HUDEP-2 (cell line): ENCODE data around the gene PSORS1C2.

ENCODE experiments used
- DNase-seq, 76 experiments: peaks; one replicate each; lab custom pipeline; 2025; ENCODE audit not compliant: unreplicated experiment in 76 of 76; lab: John Stamatoyannopoulos, UW

The PSORS1C2 gene

DNA sequence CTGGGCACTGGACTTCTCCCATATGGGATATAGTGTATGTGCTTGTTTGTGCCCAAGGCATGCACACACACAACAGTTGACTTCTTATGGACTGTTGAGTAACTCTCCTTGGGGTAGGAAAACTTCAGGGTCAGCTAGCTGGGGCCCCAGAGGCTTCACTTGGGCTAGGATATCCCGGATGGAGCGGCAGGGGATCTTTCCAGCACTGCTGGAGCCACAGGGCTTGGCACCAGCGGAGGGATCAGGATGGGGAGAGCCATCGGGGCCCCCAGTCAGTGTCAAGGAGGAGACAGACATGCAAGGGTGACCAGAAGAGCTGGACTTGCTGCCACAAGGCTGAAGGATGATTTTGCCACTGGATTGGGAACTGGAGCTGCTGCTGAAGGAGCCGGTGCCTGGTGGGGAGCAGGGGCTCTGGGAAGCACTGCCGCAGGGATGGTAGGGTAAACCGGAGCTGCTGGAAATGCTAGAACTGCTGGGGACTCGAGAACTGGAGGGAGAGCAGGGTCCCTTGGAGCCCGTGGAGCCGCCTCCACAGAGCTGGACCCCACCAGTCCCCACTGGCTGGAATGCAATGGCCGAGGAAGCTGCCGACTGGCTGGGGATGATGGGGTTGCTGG, 22.8 kb downstream of the PSORS1C2 start:
- no peak for DNase-seq

DNA sequence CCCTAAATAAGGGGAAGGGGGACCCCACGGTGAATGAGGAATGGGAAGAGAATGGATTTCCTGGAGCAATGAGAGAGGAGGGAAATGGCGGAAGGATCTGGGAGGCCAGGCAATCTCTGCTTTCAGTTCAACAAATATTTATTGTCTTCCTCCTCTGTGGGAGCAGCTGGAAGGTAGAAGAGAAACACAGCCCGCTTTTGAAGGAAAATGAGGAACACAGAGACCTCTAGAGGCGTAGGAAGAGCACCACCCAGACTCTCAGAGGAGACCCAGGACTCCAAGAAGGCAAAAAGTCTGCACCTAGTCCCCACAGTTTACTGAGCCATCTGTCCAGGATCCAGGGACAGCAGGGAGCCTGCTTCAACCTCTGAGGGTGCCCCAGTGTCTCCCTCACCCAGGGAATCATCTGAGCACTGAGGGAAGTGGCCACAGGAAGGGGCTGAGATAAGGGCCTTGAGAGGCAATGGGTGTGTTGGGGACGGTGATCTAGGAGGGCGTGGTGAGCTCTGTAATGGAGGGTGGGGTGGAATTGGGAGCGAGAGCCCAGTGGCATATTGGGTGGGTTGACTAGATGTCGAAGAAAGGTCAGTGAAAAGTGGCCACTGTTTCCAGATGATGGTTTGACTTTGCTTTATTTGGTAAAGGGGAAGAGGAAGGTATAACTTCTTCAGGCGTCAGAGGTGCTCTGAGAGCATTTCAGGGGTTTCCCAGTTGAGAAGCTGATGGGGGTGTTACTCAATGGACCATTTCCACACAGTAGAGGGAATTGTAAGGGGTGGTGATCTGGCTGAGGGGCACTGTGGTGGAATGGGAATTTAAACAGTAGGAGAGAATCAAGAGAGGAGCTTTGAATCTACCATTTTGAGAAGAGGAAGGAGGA, 23.7 kb downstream of the PSORS1C2 start:
- DNase-seq = peak in 5 of 76 experiments; percentile 6 to 31 (median 27)

GRCh38 chr6:31114541-31114878, 24.4 kb downstream of the PSORS1C2 start, which contains the start of gene PSORS1C1:
TSS of gene PSORS1C1 (plus strand) at chr6:31114800. CDS start at chr6:31129633, 14,833 bp downstream.
- DNase-seq = peak in 3 of 76 experiments; percentile 15 to 27 (median 21)

- DNase-seq = no peak
Observed at GRCh38 chr6:31113861-31114540, 24.9 kb downstream of the PSORS1C2 start.

DNA sequence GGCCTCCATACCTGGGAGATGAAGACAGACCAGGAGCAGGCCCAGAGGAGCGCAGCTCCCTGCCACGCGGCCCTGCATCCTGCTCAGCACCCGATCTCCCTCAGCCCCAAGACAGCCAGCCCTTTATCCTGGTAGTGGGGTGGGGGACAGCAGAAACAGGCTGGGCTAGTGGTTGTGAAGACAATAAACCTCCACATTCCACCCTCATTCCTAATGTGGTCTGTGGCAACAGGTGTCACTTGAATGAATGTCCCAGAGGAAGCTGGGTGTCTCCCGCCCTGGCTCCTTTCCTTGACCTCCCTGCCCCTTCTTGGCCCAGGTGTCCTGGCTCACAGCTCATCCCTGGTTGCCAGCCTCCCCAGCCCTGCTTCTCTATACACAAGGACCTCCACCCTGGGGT, 26.4 kb downstream of the PSORS1C2 start, which contains the start of gene C6orf15:
Gene C6orf15 (minus strand): TSS at position 98 of the 400 bp plus-strand sequence. CDS start 20 bp downstream, at position 78.
- DNase-seq = no peak

GRCh38 chr6:31111712-31112111, 27.2 kb downstream of the PSORS1C2 start:
- DNase-seq = no peak

GRCh38 chr6:31110825-31111582, 27.9 kb downstream of the PSORS1C2 start:
- DNase-seq = no peak

- DNase-seq = no peak
Observed at GRCh38 chr6:31107052-31107451, 31.8 kb downstream of the PSORS1C2 start.

- DNase-seq = no peak
Observed at GRCh38 chr6:31103136-31103535, 35.7 kb downstream of the PSORS1C2 start.

DNA sequence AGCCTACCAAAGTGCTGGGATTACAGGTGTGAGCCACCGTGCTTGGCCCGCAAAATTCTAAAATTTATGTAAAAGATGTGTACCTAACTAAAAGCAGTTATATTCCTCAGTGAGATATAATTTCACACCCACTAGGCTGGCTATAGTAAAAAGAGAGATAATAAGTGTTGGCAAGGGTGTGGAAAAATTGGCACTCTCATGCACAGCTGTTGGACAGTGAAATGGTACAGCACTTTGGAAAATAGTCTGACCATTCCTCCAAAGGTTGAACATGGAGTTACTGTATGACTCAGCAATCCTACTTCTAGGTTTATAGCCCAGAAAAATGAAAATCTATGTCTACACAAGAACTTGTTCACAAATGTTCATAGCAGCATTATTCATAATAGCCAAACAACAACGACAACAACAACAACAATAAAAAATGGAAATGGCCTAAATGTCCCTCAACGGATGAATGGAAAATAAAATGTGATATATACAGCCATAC, 40.4 kb downstream of the PSORS1C2 start:
- DNase-seq = no peak

DNA sequence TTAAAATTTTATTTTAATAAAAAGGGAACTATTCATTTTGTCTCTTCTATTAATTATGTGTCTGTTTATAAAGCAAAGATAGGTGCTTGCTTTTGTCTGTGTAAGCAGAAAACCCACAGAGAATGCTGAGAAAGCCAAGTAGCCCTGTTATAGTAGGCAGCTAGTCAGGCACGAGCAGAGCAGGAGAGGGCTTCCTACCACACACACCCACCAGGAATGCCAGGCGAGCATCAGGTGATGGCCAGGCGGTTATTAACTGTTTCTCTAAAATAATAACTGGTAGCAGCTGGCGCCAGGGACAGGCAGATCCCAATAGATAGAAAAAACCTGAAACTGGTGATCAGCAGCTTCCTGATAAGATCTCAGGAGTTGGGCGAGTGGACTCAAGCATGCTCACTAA, 42.2 kb downstream of the PSORS1C2 start:
- DNase-seq = no peak

DNA sequence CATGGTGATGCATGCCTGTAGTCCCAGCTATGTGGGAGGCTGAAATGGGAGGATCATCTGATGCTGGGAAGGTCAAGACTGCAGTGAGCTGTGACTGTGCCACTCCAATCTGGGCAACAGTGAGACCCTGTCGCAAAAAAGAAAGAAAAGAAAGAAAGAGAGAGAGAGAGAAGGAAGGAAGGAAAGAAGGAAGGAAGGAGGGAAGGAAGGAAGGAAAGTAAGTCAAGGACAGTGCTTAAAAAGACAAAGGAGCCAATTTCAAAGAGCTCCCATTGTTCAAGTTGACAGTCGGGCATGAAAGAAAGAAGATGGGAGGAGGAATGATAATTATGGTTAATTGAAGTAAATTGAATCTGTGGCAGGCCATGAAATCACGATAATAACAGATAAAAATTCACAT, 42.7 kb downstream of the PSORS1C2 start:
- no peak for DNase-seq

DNA sequence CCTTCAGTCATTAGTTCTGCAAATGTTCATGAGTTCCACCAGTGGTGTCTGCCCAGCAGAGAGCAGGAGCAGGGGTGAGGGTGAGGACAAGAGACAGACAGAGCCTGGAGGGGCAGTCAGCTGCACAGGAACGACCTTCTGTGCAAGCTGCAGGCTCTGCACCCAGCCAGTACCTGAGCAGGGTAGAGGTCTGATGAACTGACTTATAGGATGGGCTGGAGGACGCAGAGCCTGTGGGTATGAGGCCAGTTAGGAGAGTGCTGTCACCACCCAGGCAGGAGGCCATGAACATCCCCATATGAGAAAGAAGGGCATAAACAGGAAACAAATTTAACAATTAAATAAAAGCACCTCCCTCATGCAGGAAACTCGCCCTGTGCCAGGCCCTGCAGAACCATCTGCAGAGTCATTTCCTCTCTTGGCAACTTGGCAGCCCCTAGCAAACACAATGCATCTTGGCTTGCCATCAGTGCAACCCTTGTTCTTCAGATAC, 44.4 kb downstream of the PSORS1C2 start:
- DNase-seq = no peak

DNA sequence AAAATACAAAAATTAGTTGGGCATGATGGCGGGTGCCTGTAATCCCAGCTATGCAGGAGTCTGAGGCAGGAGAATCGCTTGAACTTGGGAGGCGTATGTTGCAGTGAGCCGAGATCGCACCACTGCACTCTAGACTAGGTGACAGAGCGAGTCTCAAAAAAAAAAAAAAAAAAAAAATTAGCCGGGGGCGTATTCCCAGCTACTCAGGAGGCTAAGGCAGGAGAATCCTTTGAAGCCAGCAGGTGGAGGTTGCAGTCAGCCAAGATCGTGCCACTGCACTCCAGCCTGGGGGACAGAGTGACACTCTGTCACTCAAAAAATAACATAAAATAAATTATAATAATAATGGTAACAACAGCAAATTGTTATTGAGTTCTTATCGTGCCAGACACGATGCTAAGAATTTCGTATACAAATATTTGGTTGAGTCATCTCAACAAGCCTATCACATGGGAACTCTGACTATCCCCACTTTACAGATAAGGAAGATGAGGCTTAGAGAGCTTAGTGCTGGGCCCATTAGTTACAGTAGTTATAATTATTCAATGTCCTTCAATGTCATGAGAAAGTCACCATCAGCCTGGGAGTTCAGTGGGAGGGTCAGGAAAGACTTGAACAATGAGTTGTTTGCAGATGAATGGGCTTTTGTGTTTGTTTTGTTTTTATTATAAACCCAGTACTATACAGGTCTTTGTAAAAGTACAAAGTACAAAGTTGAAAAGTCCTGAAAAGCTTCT, 45.9 kb downstream of the PSORS1C2 start:
- DNase-seq = peak in 1 of 76 experiments; percentile 54

GRCh38 chr6:31092238-31092637, 46.6 kb downstream of the PSORS1C2 start:
- no peak for DNase-seq

DNA sequence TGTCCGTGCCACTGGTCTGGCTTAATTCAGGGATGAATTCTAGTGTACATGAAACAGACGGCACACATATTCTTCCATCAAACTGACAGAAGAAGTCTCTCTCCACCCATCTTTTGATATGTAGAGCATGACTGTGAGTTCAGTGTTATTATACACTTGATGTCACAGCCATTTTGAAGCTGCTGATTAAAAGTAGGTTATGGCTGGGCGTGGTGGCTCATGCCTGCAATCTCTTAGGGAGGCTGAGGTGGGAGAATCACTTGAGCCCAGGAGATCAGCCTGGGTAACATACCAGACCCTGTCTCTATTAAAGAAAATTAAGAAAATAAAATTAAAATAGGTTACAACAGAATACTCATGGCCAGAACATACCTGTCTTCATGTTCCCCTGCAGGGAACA, 47.2 kb downstream of the PSORS1C2 start:
- no peak for DNase-seq

DNA sequence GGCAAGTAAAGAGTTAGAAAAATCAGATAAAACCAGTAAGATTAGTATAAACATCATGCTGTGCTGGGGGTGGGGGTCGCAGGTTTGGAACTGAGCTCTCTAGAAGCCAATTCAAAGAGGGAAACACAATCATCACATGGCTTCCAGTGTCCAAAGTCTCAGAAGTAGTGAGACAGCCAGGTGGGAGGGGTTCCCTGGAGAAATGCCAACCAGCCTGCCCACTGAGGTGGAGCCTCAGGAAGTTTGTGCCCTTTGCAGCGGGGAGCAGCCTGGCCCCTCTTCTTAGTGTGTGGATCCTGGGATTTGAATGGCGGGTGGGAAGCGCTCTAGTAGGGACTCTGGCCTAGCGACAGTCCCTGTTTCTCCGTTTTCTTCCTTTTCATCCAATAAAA, 47.9 kb downstream of the PSORS1C2 start:
- DNase-seq = no peak

DNA sequence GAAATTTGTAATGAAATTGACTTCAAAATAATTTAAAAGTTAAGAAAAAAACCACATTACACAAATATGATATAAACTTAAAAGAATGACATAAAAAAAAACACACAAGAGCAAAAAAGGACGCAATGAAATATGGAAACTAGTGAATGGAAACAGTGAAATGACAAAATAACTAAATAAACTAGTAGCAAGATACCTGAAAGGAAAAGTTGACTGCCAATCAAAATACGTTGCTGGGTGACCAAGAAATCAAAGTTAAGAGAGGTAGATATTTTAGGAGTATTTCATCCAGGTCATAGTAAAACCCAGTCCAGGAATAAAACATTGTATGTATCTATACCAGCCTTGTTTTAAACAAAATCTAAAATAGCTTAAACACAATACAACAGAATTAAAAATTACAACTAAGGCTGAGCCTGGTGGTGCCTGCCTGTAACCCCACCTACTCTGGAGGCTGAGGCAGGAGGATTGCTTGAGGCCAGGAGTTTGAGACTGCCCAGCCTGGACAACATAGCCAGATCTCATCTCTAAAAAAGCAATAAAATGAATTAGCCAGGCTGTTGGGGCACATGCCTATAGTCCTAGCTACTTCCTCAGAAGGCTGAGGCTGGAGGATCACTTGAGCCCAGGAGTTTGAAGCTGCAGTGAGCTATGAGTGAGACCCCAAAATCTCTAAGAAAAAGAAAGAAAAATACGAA, 48.4 kb downstream of the PSORS1C2 start:
- no peak for DNase-seq
